ENCODE measurements around the gene L3MBTL4. TPM values are rescaled to one million over a fixed set of nuclear protein-coding genes. Genes with fewer than 3 reads are reported as not detected.

Gene L3MBTL4
- not detected in 2 replicates for total RNA-seq (2011; cell fraction: chromatin; rRNA removed; ENCODE audit: low replicate concordance)
- total RNA-seq (2011; cell fraction: nucleolus; rRNA removed) = not detected in 2 replicates
- not detected in 2 replicates for total RNA-seq (2011; cell fraction: nucleoplasm; rRNA removed)
- not detected in 2 replicates for total RNA-seq (2014; rRNA removed)
- total RNA-seq (2014; rRNA removed; fragmentation: Illumina TruSeq; extraction: Trizol) = not detected in 2 replicates
- not detected in 2 replicates for total RNA-seq (2015; rRNA removed; fragmentation: Illumina TruSeq; extraction: Trizol)
- total RNA-seq (2021) = not detected in 2 replicates
- not detected in 2 replicates for polyA plus RNA-seq (2011; rRNA removed)
- not detected in 2 replicates for polyA plus RNA-seq (2011; cell fraction: cytosol; rRNA removed)
- polyA plus RNA-seq (2011; cell fraction: nucleus; rRNA removed) = not detected in 2 replicates
- polyA plus RNA-seq (2012) = 0.01 TPM in 1 of 2 replicates, not detected in the other
- polyA plus RNA-seq (2014; fragmentation: Illumina TruSeq; extraction: Trizol) = not detected in 2 replicates
- polyA plus RNA-seq (2014; fragmentation: Nextera tagmentation; extraction: Ambion mirVana) = not detected
- polyA plus RNA-seq (2014; rRNA removed) = not detected in 2 replicates
- polyA minus RNA-seq (2011; rRNA and poly(A)+ RNA removed) = not detected in 2 replicates
- polyA minus RNA-seq (2011; cell fraction: cytosol; rRNA and poly(A)+ RNA removed) = not detected in 2 replicates
- polyA minus RNA-seq (2011; cell fraction: nucleus; rRNA and poly(A)+ RNA removed) = not detected in 2 replicates
- Bru-seq, nascent RNA = percentile 4 among the genes with signal in this experiment
- percentile 3 among the genes with signal in this experiment for BruChase-seq, experiment 1, labeled RNA remaining after a 2-hour chase
- percentile 1 among the genes with signal in this experiment for BruChase-seq, experiment 2, labeled RNA remaining after a 6-hour chase
- long read RNA-seq, experiment 1 = 0 reads
- long read RNA-seq, experiment 2 = 0 reads
- long read RNA-seq, experiment 3 = 0 reads

GRCh38 chr18:6414723-6415417, at the start of gene L3MBTL4:
L3MBTL4 (minus strand) TSS chr18:6414911; CDS start chr18:6311625, 103,286 bp downstream.
- ATAC-seq = no peak

More at GRCh38 chr18:6414723-6415417, at the start of gene L3MBTL4:
- Histone ChIP-seq H3K27ac (ENCODE audit: extremely low read depth, low read depth, low read length) (no peak within 1 kb of the TSS), H3K27me3 (ENCODE audit: control insufficient read depth in 2 of 2, insufficient read depth in 2 of 2, low read length in 2 of 2) (no peaks in the 10 kb centered on the region; a peak in 1 of 5 replicates), H3K9ac (ENCODE audit: insufficient read depth in 1 of 2, low read depth in 2 of 2, low read length in 2 of 2) (no peak within 1 kb of the TSS), H3K79me2 (ENCODE audit: control insufficient read depth, insufficient read depth, low read length) (no peaks in the 10 kb centered on the region), H2AFZ (ENCODE audit: low read depth, low read length) (no peak within 1 kb of the TSS), H3K9me3 (replicated peaks; ENCODE audit: control insufficient read depth, insufficient read depth, low read depth, low read length) (no peaks in the 10 kb centered on the region), H3K4me3 (no peak within 1 kb of the TSS), H3K9me1 (ENCODE audit: control insufficient read depth, insufficient read depth, low read length) (no peaks in the 10 kb centered on the region), H3K36me3 (ENCODE audit: control insufficient read depth, insufficient read depth, low read length) (no peaks in the 10 kb centered on the region), H4K20me1 (replicated peaks; ENCODE audit: control insufficient read depth, insufficient read depth, low read length) (no peaks in the 10 kb centered on the region), H3K4me1 (replicated peaks in 1 of 2; ENCODE audit: control insufficient read depth in 2 of 2, insufficient read depth in 2 of 2, low read length in 2 of 2) (no peaks in the 10 kb centered on the region), H3K4me2 (ENCODE audit: insufficient read depth, low read length) (no peak within 1 kb of the TSS)
- in situ Hi-C loops (cut with MboI) = no loop called here
- TF ChIP-seq DPF2 (IDR thresholded peaks at IDR 0.05) = no peak
- TF ChIP-seq HDAC6 (IDR thresholded peaks at IDR 0.05; ENCODE audit: low read depth, low read length) = no peak
- TF ChIP-seq MCM5 (IDR thresholded peaks at IDR 0.05; ENCODE audit: low read depth) = no peak
- TF ChIP-seq HEY1 (CRISPR knock-in tag; IDR thresholded peaks at IDR 0.05; ENCODE audit: borderline replicate concordance) = no peak
- no peak for TF ChIP-seq SMAD3 (CRISPR knock-in tag; conservative IDR thresholded peaks at IDR 0.05)
- no peak for TF ChIP-seq SMAD2 (IDR thresholded peaks at IDR 0.05; ENCODE audit: low read depth, low read length)
- no peak for TF ChIP-seq ZBTB34 (CRISPR knock-in tag; IDR thresholded peaks at IDR 0.05)
- intact Hi-C loops (cut with micrococcal nuclease) = no loop called here
- DNase-seq (ENCODE audit: extremely low read depth in 1 of 4, low spot score in 3 of 4) (no peak), FAIRE-seq (no peak)
- ChIA-PET POLR2A (no interaction called here), CTCF (ENCODE audit: low intra/inter-chr PET ratio) (no interaction called here)
- no TSS peak for BruUV-seq (replicated peaks)
- 17% methylated on average over 20 of the region's 67 CpGs for WGBS (ENCODE audit: insufficient coverage, low coverage, missing lambda C conversion rate)

Data from K562 (cell line).